ENCODE data around the gene SEMA3A.
"Not testable (repeated sequence)": the region's sequence is repeated elsewhere in the genome, so short reads cannot be mapped to it uniquely, and the experiment has no call there.

SEMA3A gene

GRCh38 chr7:84219310-84219709 lies 24.7 kb upstream of the SEMA3A start:
- Histone ChIP-seq H3K9me3 (ENCODE audit: control insufficient read depth in 1 of 2, low read length in 2 of 2) (no peaks in the 10 kb centered on the region), H3K4me3 (ENCODE audit: low read depth in 1 of 2, low read length in 2 of 2) (no peak overlapping the region)

DNA sequence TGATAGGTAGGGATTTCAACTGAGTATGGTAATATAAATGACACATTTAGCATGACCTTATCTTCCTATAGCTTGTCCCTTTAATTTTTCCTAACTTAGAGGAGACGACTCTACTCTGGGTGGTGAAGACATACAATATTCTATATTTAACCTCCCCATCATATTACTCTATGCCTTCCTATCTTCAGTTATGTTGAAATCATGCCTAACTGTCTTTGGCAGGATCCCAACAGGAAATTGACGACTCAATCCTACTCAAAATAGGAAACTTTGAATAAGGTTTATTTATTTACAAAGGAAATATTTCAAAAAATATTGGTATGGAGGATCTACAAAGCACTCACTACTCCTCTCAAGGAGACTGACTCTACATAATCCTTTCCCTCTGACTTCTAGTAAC lies 24.1 kb upstream of the SEMA3A start:
- no peak overlapping the region for H3K4me3 ChIP-seq (ENCODE audit: low read depth in 1 of 2, low read length in 2 of 2)
- H3K36me3 ChIP-seq (ENCODE audit: control insufficient read depth in 1 of 2, insufficient read depth in 2 of 2, low read length in 2 of 2): no peaks in the 10 kb centered on the region
- H3K27me3 ChIP-seq (ENCODE audit: low read depth, low read length): no peaks in the 10 kb centered on the region
- no peaks in the 10 kb centered on the region for H3K9me3 ChIP-seq (ENCODE audit: control insufficient read depth in 1 of 2, low read length in 2 of 2)
- no peaks in the 10 kb centered on the region for H3K4me1 ChIP-seq (ENCODE audit: control insufficient read depth in 1 of 2, insufficient read depth in 2 of 2, low read length in 2 of 2)
- H3K27ac ChIP-seq (ENCODE audit: low read length): no peak overlapping the region

More at GRCh38 chr7:84219310-84219709, 24.7 kb upstream of the SEMA3A start:
- Histone ChIP-seq H3K36me3 (ENCODE audit: control insufficient read depth in 1 of 2, insufficient read depth in 2 of 2, low read length in 2 of 2) (no peaks in the 10 kb centered on the region), H3K27ac (ENCODE audit: low read length) (no peak overlapping the region), H3K27me3 (ENCODE audit: low read depth, low read length) (no peaks in the 10 kb centered on the region), H3K4me1 (ENCODE audit: control insufficient read depth in 1 of 2, insufficient read depth in 2 of 2, low read length in 2 of 2) (no peaks in the 10 kb centered on the region)

DNA sequence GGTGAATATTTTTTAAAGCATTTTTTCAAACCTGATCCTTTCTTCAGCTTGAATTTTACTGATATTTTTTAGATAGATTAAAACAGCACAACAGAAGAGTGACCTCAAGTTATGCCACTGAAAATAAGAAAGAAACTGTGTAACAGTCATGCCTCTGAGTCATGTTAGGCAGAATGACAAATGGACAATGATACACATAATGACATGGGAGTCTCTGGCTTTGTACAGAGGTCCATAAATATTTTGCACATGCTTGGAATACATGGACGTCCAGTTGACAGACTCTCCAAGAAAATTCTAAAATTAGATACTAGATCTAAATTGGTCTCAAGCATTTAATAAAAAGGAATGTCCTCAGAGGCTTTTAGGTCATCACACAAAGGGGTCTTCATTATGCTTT lies 21.9 kb upstream of the SEMA3A start:
- no peak overlapping the region for H3K4me3 ChIP-seq (ENCODE audit: low read depth in 1 of 2, low read length in 2 of 2)
- no peaks in the 10 kb centered on the region for H3K36me3 ChIP-seq (ENCODE audit: control insufficient read depth in 1 of 2, insufficient read depth in 2 of 2, low read length in 2 of 2)
- no peaks in the 10 kb centered on the region for H3K9me3 ChIP-seq (ENCODE audit: control insufficient read depth in 1 of 2, low read length in 2 of 2)
- H3K27me3 ChIP-seq (ENCODE audit: low read depth, low read length): no peaks in the 10 kb centered on the region
- no peak overlapping the region for H3K27ac ChIP-seq (ENCODE audit: low read length)
- H3K4me1 ChIP-seq (ENCODE audit: control insufficient read depth in 1 of 2, insufficient read depth in 2 of 2, low read length in 2 of 2): no peaks in the 10 kb centered on the region

DNA sequence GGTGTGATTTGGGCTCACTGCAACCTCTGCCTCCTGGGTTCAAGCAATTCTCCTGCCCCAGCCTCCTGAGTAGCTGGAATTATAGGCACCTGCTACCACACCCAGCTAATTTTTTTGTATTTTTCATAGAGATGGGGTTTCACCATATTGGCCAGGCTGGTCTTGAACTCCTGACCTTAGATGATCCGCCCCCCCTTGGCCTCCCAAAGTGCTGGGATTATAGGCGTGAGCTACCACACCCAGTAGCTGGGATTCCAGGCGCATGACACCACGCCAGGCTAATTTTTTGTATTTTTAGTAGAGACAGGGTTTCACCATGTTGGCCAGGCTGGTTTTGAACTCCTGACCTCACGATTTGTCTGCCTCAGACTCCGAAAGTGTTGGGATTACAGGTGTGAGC lies 20.2 kb upstream of the SEMA3A start:
- H3K27ac ChIP-seq (ENCODE audit: low read length); H3K36me3 ChIP-seq (ENCODE audit: control insufficient read depth in 1 of 2, insufficient read depth in 2 of 2, low read length in 2 of 2); H3K9me3 ChIP-seq (ENCODE audit: control insufficient read depth in 1 of 2, low read length in 2 of 2); H3K4me3 ChIP-seq (ENCODE audit: low read depth in 1 of 2, low read length in 2 of 2); H3K4me1 ChIP-seq (ENCODE audit: control insufficient read depth in 1 of 2, insufficient read depth in 2 of 2, low read length in 2 of 2); H3K27me3 ChIP-seq (ENCODE audit: low read depth, low read length): not testable (repeated sequence)

DNA sequence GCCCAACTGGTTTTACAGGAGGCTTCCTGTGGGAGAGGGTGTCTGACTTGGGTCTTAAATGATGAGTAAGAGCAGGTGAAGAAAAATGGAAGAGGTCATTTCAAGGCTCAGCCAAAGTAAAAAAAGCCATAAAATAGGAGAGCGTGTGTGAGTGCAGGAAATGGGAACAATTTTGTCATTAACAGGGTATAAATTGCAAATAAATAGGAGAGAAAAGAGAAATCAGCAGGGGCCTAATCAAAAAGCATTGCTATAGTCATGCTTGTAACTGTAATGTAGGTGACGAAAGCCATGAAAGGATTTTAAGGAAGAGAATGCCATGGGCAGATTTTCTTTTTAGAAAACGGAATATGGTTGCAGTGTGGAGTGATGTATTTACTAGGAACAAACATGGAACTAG lies 15.7 kb upstream of the SEMA3A start:
- Histone ChIP-seq H3K4me1 (ENCODE audit: control insufficient read depth in 1 of 2, insufficient read depth in 2 of 2, low read length in 2 of 2) (no peaks in the 10 kb centered on the region), H3K4me3 (ENCODE audit: low read depth in 1 of 2, low read length in 2 of 2) (no peak overlapping the region), H3K27me3 (ENCODE audit: low read depth, low read length) (no peaks in the 10 kb centered on the region), H3K27ac (ENCODE audit: low read length) (no peak overlapping the region), H3K36me3 (ENCODE audit: control insufficient read depth in 1 of 2, insufficient read depth in 2 of 2, low read length in 2 of 2) (no peaks in the 10 kb centered on the region), H3K9me3 (ENCODE audit: control insufficient read depth in 1 of 2, low read length in 2 of 2) (no peaks in the 10 kb centered on the region)

- Histone ChIP-seq H3K36me3 (ENCODE audit: control insufficient read depth in 1 of 2, insufficient read depth in 2 of 2, low read length in 2 of 2) (no peaks in the 10 kb centered on the region), H3K4me1 (ENCODE audit: control insufficient read depth in 1 of 2, insufficient read depth in 2 of 2, low read length in 2 of 2) (no peaks in the 10 kb centered on the region), H3K27me3 (ENCODE audit: low read depth, low read length) (no peaks in the 10 kb centered on the region), H3K27ac (ENCODE audit: low read length) (no peak overlapping the region), H3K4me3 (ENCODE audit: low read depth in 1 of 2, low read length in 2 of 2) (no peak overlapping the region), H3K9me3 (ENCODE audit: control insufficient read depth in 1 of 2, low read length in 2 of 2) (no peaks in the 10 kb centered on the region)
Measured at GRCh38 chr7:84209006-84209405, 14.4 kb upstream of the SEMA3A start.

DNA sequence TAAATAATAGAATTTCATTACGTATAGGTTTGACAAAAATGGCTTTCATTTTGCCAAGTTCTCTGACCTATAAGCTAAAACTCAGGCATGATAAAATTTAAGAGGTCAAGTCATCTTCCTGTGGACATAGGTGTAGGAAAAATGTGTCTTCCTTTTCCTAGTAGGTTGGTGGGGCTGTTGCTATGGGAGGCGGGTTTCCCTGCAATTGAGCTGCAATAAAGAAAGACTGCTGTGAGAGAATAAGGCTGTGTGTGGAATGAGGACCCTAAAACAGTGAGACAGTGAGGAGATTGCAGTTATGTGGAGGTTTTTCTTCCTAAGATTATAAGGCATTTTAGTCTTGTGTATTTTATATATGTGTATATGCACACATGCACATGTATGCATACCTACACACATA lies 13.0 kb upstream of the SEMA3A start:
- Histone ChIP-seq H3K4me3 (ENCODE audit: low read depth in 1 of 2, low read length in 2 of 2) (no peak overlapping the region), H3K9me3 (ENCODE audit: control insufficient read depth in 1 of 2, low read length in 2 of 2) (no peaks in the 10 kb centered on the region), H3K4me1 (ENCODE audit: control insufficient read depth in 1 of 2, insufficient read depth in 2 of 2, low read length in 2 of 2) (no peaks in the 10 kb centered on the region), H3K27ac (ENCODE audit: low read length) (no peak overlapping the region), H3K36me3 (ENCODE audit: control insufficient read depth in 1 of 2, insufficient read depth in 2 of 2, low read length in 2 of 2) (no peaks in the 10 kb centered on the region), H3K27me3 (ENCODE audit: low read depth, low read length) (no peaks in the 10 kb centered on the region)

DNA sequence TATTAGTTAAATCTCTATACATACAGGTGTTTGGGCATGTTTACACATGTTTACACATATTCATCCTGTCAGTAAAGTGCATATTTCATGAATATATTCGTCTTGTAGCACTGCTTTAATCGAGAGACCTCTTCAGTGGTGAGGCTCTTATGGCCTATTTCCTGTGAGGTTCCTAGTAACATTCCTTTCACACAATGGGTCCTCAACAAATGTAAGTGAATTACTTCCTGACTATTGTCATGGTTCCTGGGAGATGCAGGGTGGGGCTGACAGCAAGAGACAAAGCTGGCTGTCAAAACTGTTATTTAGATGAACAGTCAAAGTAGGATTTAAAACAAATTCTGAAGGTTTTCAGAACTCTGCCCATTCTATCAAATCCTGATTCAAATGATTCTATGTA lies 12.4 kb upstream of the SEMA3A start:
- no peaks in the 10 kb centered on the region for H3K9me3 ChIP-seq (ENCODE audit: control insufficient read depth in 1 of 2, low read length in 2 of 2)
- no peaks in the 10 kb centered on the region for H3K27me3 ChIP-seq (ENCODE audit: low read depth, low read length)
- H3K4me1 ChIP-seq (ENCODE audit: control insufficient read depth in 1 of 2, insufficient read depth in 2 of 2, low read length in 2 of 2): no peaks in the 10 kb centered on the region
- H3K36me3 ChIP-seq (ENCODE audit: control insufficient read depth in 1 of 2, insufficient read depth in 2 of 2, low read length in 2 of 2): no peaks in the 10 kb centered on the region
- no peak overlapping the region for H3K27ac ChIP-seq (ENCODE audit: low read length)
- no peak overlapping the region for H3K4me3 ChIP-seq (ENCODE audit: low read depth in 1 of 2, low read length in 2 of 2)

GRCh38 chr7:84204655-84205054 lies 10.1 kb upstream of the SEMA3A start:
- no peaks in the 10 kb centered on the region for H3K36me3 ChIP-seq (ENCODE audit: control insufficient read depth in 1 of 2, insufficient read depth in 2 of 2, low read length in 2 of 2)
- H3K27ac ChIP-seq (ENCODE audit: low read length): no peak overlapping the region
- no peaks in the 10 kb centered on the region for H3K4me1 ChIP-seq (ENCODE audit: control insufficient read depth in 1 of 2, insufficient read depth in 2 of 2, low read length in 2 of 2)
- H3K9me3 ChIP-seq (ENCODE audit: control insufficient read depth in 1 of 2, low read length in 2 of 2): no peaks in the 10 kb centered on the region
- H3K4me3 ChIP-seq (ENCODE audit: low read depth in 1 of 2, low read length in 2 of 2): no peak overlapping the region
- H3K27me3 ChIP-seq (ENCODE audit: low read depth, low read length): no peaks in the 10 kb centered on the region

- Histone ChIP-seq H3K4me1 (ENCODE audit: control insufficient read depth in 1 of 2, insufficient read depth in 2 of 2, low read length in 2 of 2) (no peaks in the 10 kb centered on the region), H3K36me3 (ENCODE audit: control insufficient read depth in 1 of 2, insufficient read depth in 2 of 2, low read length in 2 of 2) (no peaks in the 10 kb centered on the region), H3K27me3 (ENCODE audit: low read depth, low read length) (no peaks in the 10 kb centered on the region), H3K9me3 (ENCODE audit: control insufficient read depth in 1 of 2, low read length in 2 of 2) (no peaks in the 10 kb centered on the region), H3K27ac (ENCODE audit: low read length) (no peak overlapping the region), H3K4me3 (ENCODE audit: low read depth in 1 of 2, low read length in 2 of 2) (no peak overlapping the region)
Measured at GRCh38 chr7:84202855-84203254, 8.3 kb upstream of the SEMA3A start.

GRCh38 chr7:84200859-84201258 lies 6.3 kb upstream of the SEMA3A start:
- H3K27me3 ChIP-seq (ENCODE audit: low read depth, low read length): no peaks in the 10 kb centered on the region
- no peaks in the 10 kb centered on the region for H3K9me3 ChIP-seq (ENCODE audit: control insufficient read depth in 1 of 2, low read length in 2 of 2)
- no peak overlapping the region for H3K4me3 ChIP-seq (ENCODE audit: low read depth in 1 of 2, low read length in 2 of 2)
- no peak overlapping the region for H3K27ac ChIP-seq (ENCODE audit: low read length)
- H3K4me1 ChIP-seq (ENCODE audit: control insufficient read depth in 1 of 2, insufficient read depth in 2 of 2, low read length in 2 of 2): no peaks in the 10 kb centered on the region
- H3K36me3 ChIP-seq (ENCODE audit: control insufficient read depth in 1 of 2, insufficient read depth in 2 of 2, low read length in 2 of 2): no peaks in the 10 kb centered on the region

DNA sequence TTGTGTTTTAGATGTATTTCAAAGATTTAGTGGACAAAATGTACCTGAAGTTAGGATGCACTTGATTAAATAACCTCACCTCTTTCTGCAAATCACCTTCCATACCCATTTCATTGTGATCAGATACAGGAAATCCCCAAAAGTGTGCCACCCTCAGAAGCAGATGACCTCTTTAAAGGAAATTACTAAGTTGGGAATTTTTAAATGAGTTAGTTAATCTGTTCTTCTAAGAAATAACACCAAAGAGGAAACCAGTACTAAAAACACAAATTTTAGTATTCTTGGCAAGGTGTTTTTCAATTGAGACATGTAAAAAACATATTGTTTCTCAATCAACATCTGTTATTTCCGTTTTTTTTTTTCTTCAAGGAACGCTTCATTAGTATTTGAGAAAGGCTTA lies 4.6 kb upstream of the SEMA3A start:
- no peak overlapping the region for H3K27ac ChIP-seq (ENCODE audit: low read length)
- H3K27me3 ChIP-seq (ENCODE audit: low read depth, low read length): no peaks in the 10 kb centered on the region
- no peaks in the 10 kb centered on the region for H3K36me3 ChIP-seq (ENCODE audit: control insufficient read depth in 1 of 2, insufficient read depth in 2 of 2, low read length in 2 of 2)
- H3K4me3 ChIP-seq (ENCODE audit: low read depth in 1 of 2, low read length in 2 of 2): no peak overlapping the region
- H3K9me3 ChIP-seq (ENCODE audit: control insufficient read depth in 1 of 2, low read length in 2 of 2): no peaks in the 10 kb centered on the region
- no peaks in the 10 kb centered on the region for H3K4me1 ChIP-seq (ENCODE audit: control insufficient read depth in 1 of 2, insufficient read depth in 2 of 2, low read length in 2 of 2)

All from muscle layer of duodenum (tissue), 2 donors.